CD4-positive, alpha-beta T cell (primary cell): ENCODE results near the gene CELF4. TPM values are rescaled to one million over a fixed set of nuclear protein-coding genes. Genes with fewer than 3 reads are reported as not detected.

Source experiments
- ATAC-seq: fragments of 200-7000 bp; cut with Tn5 transposase; one replicate; pipeline ENCODE4 v1.10.0; 2022; ENCODE audit warnings: mild to moderate bottlenecking; ENCODE audit not compliant: poor library complexity
- CTCF ChIA-PET: fragments of 350-600 bp; sonication (Branson Sonifier 250); formaldehyde crosslinking; loops from one replicate; lab custom pipeline; 2021; ENCODE audit warnings: antibody characterized with exemption, inconsistent platforms; lab: Charles Lee
- POLR2A ChIA-PET: fragments of 350-600 bp; sonication (Branson Sonifier 250); formaldehyde crosslinking; loops from one replicate; lab custom pipeline; 2021; ENCODE audit warnings: antibody characterized with exemption, inconsistent platforms; lab: Charles Lee
- DNase-seq, 14 experiments: peaks; one replicate each; pipeline ENCODE4 v3.0.0-alpha.2; 2013 to 2020; ENCODE audit warnings: mixed read lengths in 2 of 14
- H3K27ac ChIP-seq, 2 donors: one replicate each; pipeline versions ENCODE4 v1.5.1 to v1.7.0; 2013; ENCODE audit warnings: low read length in 2 of 2, low read depth in 1 of 2, mild to moderate bottlenecking in 1 of 2
- H3K27me3 ChIP-seq, 2 experiments: 1 replicate in 1 of 2; 2 replicates in 1 of 2; pipeline versions ENCODE4 v1.6.1 to v1.7.0; 2013; ENCODE audit warnings: low read length in 2 of 2, control low read depth in 1 of 2, mild to moderate bottlenecking in 1 of 2, moderate library complexity in 1 of 2; ENCODE audit not compliant: insufficient read depth in 2 of 2, control insufficient read depth in 1 of 2
- H3K36me3 ChIP-seq: one replicate; pipeline ENCODE4 v1.6.1; 2013; ENCODE audit warnings: low read length, control low read depth; ENCODE audit not compliant: insufficient read depth
- H3K4me1 ChIP-seq: one replicate; pipeline ENCODE4 v1.6.1; 2013; ENCODE audit warnings: low read length, control low read depth; ENCODE audit not compliant: insufficient read depth
- H3K4me3 ChIP-seq: one replicate; pipeline ENCODE4 v1.5.1; 2013; ENCODE audit warnings: mild to moderate bottlenecking, low read length, moderate library complexity
- H3K9me3 ChIP-seq, 2 experiments: 1 replicate in 1 of 2; 2 replicates in 1 of 2; pipeline versions ENCODE4 v1.6.1 to v1.7.0; 2013; ENCODE audit warnings: low read length in 2 of 2, mild to moderate bottlenecking in 2 of 2, control low read depth in 1 of 2, moderate library complexity in 1 of 2; ENCODE audit not compliant: control insufficient read depth in 1 of 2, insufficient read depth in 1 of 2
- H3K27ac Mint-ChIP-seq: one replicate; pipeline ENCODE4 v1.8.0; 2020; ENCODE audit warnings: mixed read lengths
- H3K27me3 Mint-ChIP-seq: one replicate; pipeline ENCODE4 v1.8.0; 2021; ENCODE audit warnings: mixed read lengths
- H3K36me3 Mint-ChIP-seq: one replicate; pipeline ENCODE4 v1.8.0; 2021; ENCODE audit warnings: low read depth, mixed read lengths
- H3K4me1 Mint-ChIP-seq: one replicate; pipeline ENCODE4 v1.8.0; 2021; ENCODE audit warnings: low read depth, mixed read lengths
- H3K4me3 Mint-ChIP-seq: one replicate; pipeline ENCODE4 v1.8.0; 2020; ENCODE audit warnings: mild to moderate bottlenecking, mixed read lengths
- H3K9me3 Mint-ChIP-seq: one replicate; pipeline ENCODE4 v1.8.0; 2020; ENCODE audit warnings: mixed read lengths
- CTCF ChIP-seq: fragments of 200-600 bp; IDR thresholded peaks from one replicate; pipeline ENCODE4 v1.8.0; 2022; ENCODE audit warnings: antibody characterized with exemption, mild to moderate bottlenecking
- intact Hi-C, 2 experiments: fragments of 100-400 bp; cut with DNase I in 1 of 2; cut with micrococcal nuclease in 1 of 2; formaldehyde crosslinking; loops; one replicate each; pipeline versions ENCODE4 v1.15.1 to v1.9.0; 2023 to 2025; cut with DNase I, micrococcal nuclease
- total RNA-seq, 174 experiments: library from RNA in 2 of 174; stranded (reverse) in 2 of 174; gene quantifications; one replicate each; pipeline ENCODE4 v1.2.3 and lab custom pipeline; 2021 to 2026

CELF4 gene
- total RNA-seq, 2 experiments from 2014 or later, result not detected

GRCh38 chr18:37334631-37335408 is 230.8 kb downstream of the CELF4 start:
- Histone ChIP-seq H3K27me3 (no peaks in the 10 kb centered on the region), H3K4me3 (no peak overlapping the region), H3K36me3 (no peaks in the 10 kb centered on the region), H3K27ac (no peak overlapping the region), H3K9me3 (no peaks in the 10 kb centered on the region), H3K4me1 (no peaks in the 10 kb centered on the region)
- Mint-ChIP-seq H3K27ac (no peak overlapping the region), H3K36me3 (no peaks in the 10 kb centered on the region), H3K27me3 (no peaks in the 10 kb centered on the region), H3K9me3 (no peaks in the 10 kb centered on the region), H3K4me1 (no peaks in the 10 kb centered on the region), H3K4me3 (no peak overlapping the region)
- POLR2A ChIA-PET, result no interaction called here
- ATAC-seq (no peak), DNase-seq (no peak)
- intact Hi-C loops, result no loop called here
- no peak for TF ChIP-seq CTCF
- CTCF ChIA-PET, result no interaction called here

- DNase-seq, result no peak
- Histone ChIP-seq H3K4me1 (no peaks in the 10 kb centered on the region), H3K27ac (no peak overlapping the region), H3K36me3 (no peaks in the 10 kb centered on the region), H3K9me3 (no peaks in the 10 kb centered on the region), H3K27me3 (no peaks in the 10 kb centered on the region), H3K4me3 (no peak overlapping the region)
- no peaks in the 10 kb centered on the region for H3K9me3 Mint-ChIP-seq
- POLR2A ChIA-PET, result no interaction called here
- no peaks in the 10 kb centered on the region for H3K27me3 Mint-ChIP-seq
- no peaks in the 10 kb centered on the region for H3K36me3 Mint-ChIP-seq
- ATAC-seq, result no peak
- H3K27ac Mint-ChIP-seq, result no peak overlapping the region
- intact Hi-C loops, result no loop called here
- H3K4me1 Mint-ChIP-seq, result no peaks in the 10 kb centered on the region
- H3K4me3 Mint-ChIP-seq, result no peak overlapping the region
- CTCF ChIA-PET, result no interaction called here
- no peak for TF ChIP-seq CTCF
Measured at GRCh38 chr18:37332628-37333420, 232.8 kb downstream of the CELF4 start.

- Histone ChIP-seq H3K9me3 (no peaks in the 10 kb centered on the region), H3K4me1 (no peaks in the 10 kb centered on the region), H3K27ac (no peak overlapping the region), H3K4me3 (no peak overlapping the region), H3K36me3 (no peaks in the 10 kb centered on the region), H3K27me3 (no peaks in the 10 kb centered on the region)
- Mint-ChIP-seq H3K4me3 (no peak overlapping the region), H3K27ac (no peak overlapping the region), H3K4me1 (no peaks in the 10 kb centered on the region), H3K27me3 (no peaks in the 10 kb centered on the region), H3K36me3 (no peaks in the 10 kb centered on the region), H3K9me3 (no peaks in the 10 kb centered on the region)
- intact Hi-C loops, result no loop called here
- DNase-seq (no peak), ATAC-seq (no peak)
- no peak for TF ChIP-seq CTCF
- CTCF ChIA-PET, result no interaction called here
- POLR2A ChIA-PET, result no interaction called here
Measured at GRCh38 chr18:37332219-37332618, 233.4 kb downstream of the CELF4 start.
